HG02884 (cell line): ENCODE measurements around the gene BBS1.
A peak's percentile ranks its signal among the peaks of the same experiment; 100 is the strongest.

Experiments used
- ATAC-seq: cut with Tn5 transposase; IDR thresholded peaks from one replicate; pipeline ENCODE4 v1.9.1; 2021; ENCODE audit warnings: mild to moderate bottlenecking, moderate library complexity; ENCODE audit not compliant: unreplicated experiment

Gene BBS1

DNA sequence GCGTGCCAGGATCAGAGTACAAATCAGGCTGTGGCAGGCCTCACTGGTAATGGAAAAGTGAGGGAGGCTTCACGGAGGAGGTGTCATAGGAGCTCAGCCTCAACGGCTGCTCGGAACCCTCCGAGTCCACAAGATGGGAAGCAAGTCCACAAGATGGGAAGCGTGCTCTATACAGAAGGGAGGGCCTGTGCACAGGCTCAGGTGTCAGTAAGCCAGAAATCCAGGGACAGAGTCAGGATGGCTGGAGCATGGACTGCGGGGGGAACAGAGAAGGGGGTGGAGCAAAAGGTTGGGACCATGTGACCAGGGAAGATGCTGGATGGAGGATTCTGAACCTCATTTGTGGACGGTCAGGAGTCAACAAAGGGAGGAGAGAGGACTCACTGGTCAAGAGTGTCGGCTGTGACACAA lies 33.6 kb upstream of the BBS1 start:
- ATAC-seq, result no peak

- no peak for ATAC-seq
Observed at GRCh38 chr11:66477263-66478201, 32.9 kb upstream of the BBS1 start.

DNA sequence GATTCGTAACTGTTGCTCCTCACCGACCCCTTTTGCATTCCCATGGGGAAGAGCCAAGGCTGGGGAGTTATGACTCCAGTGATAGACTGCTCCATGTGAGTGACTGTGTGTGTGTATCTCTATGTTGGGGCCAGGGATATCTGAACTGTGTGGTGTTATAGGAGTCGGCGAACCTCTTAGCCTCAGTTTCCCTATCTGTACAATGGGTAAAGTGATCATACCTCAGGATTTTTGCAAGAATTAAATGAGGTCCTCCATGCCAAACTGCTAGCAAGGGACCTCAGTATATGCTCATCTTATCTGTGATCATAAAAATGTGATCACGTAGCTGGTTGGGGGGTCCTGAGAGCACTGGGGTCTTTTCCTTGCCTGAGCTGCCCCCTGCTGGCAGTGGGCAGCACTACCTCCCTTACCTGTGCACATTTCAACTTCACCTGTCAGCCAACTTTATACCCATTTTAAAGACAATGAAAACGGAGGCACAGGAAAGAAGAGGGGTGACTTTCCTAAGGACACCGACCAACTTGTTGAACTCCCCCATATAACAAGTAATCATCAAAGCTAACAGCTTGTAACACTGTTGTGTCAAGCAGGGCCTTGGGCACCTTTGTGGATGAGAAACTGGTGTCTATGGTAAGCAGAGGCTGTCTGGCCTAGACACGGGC lies 31.6 kb upstream of the BBS1 start:
- no peak for ATAC-seq

GRCh38 chr11:66479394-66480116 lies 30.9 kb upstream of the BBS1 start:
- ATAC-seq, result peak; percentile 8

GRCh38 chr11:66480117-66480938 lies 30.1 kb upstream of the BBS1 start, which contains the start of gene DPP3:
Gene DPP3, plus strand, starts transcription at chr11:66480434. Its CDS starts 1,767 bp downstream, at chr11:66482201.
- ATAC-seq, result peak; percentile 88

GRCh38 chr11:66484806-66485380 lies 25.5 kb upstream of the BBS1 start:
- ATAC-seq, result no peak

- no peak for ATAC-seq
Observed at GRCh38 chr11:66488957-66489356, 21.5 kb upstream of the BBS1 start.

GRCh38 chr11:66489636-66490035 lies 20.8 kb upstream of the BBS1 start:
- no peak for ATAC-seq

DNA sequence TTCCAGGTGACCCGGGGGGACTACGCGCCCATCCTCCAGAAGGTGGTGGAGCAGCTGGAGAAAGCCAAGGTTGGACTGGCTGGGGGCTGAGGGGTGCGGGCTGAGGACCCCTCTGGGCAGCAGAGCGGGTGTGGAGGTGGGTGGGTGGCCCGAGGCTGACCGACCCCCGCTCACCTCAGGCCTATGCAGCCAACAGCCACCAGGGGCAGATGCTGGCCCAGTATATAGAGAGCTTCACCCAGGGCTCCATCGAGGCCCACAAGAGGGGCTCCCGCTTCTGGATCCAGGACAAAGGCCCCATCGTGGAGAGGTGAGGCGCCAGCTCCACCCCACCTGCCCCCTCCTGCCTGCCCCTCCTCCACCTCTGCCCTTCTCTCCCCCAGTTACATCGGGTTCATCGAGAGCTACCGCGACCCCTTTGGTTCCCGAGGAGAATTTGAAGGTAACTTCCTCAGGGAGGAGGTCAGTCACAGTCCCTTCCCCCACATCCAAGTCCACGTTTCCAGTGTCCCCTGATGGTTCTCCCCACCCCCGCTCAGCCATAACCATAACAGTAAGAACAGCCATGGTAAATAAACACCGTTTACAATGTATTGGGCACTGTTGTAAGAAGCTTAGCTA lies 19.0 kb upstream of the BBS1 start:
- ATAC-seq, result no peak

- no peak for ATAC-seq
Observed at GRCh38 chr11:66492161-66492865, 18.1 kb upstream of the BBS1 start.

- no peak for ATAC-seq
Observed at GRCh38 chr11:66493130-66493529, 17.3 kb upstream of the BBS1 start.

- ATAC-seq, result no peak
Observed at GRCh38 chr11:66494458-66494857, 16.0 kb upstream of the BBS1 start.

GRCh38 chr11:66494935-66495334 lies 15.5 kb upstream of the BBS1 start:
- ATAC-seq, result no peak

DNA sequence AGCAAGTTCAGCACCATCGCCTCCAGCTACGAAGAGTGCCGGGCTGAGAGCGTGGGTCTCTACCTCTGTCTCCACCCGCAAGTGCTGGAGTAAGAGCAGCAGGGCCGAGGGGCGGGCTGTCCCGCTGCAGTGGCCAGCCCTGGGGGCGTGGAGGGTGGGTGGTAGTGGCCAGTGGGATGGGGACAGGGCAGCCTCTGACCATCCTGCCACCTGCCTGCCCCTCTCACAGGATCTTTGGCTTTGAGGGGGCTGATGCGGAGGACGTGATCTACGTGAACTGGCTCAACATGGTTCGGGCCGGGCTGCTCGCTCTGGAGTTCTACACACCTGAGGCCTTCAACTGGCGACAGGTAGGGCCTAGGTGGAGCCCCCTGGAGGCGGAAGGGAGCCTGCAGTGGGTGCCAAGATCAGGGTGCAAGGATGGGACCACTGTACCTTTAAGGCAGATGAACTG lies 15.0 kb upstream of the BBS1 start:
- no peak for ATAC-seq

DNA sequence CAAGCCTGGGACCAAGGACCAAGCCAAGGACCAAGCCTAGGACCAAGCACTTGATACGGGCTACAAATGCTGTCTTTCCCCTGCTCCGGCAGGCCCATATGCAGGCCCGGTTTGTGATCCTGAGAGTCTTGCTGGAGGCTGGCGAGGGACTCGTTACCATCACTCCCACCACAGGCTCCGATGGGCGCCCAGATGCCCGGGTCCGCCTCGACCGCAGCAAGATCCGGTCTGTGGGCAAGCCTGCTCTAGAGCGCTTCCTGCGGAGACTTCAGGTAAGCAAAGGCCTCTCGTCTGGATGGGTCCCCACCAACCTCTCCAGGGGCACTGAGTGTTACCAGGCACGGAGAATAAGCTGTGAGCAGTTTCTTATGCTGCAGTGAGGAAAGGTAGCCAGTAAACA lies 13.2 kb upstream of the BBS1 start:
- no peak for ATAC-seq

- ATAC-seq, result no peak
Observed at GRCh38 chr11:66498506-66498905, 11.9 kb upstream of the BBS1 start.

- no peak for ATAC-seq
Observed at GRCh38 chr11:66505276-66505816, 5.1 kb upstream of the BBS1 start.

DNA sequence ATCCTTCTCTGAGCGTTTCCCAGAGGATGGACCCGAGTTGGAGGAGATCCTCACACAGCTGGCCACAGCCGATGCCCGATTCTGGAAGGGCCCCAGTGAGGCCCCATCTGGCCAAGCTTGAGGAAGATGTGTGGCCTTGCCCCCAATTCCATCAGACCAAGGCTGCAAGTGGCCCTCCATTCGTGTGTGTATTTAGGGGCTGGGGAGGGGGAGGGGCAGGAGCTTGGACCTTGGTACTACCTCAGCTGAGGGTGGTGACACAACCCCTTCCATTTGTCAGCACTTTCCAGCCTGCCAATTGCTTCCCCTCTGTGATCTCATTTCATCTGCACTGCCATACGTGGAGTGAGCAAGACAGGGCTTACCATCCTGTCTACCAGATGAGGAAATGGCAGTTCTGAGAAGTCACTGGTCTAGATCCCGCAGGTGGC lies 1.3 kb upstream of the BBS1 start:
- ATAC-seq, result no peak

DNA sequence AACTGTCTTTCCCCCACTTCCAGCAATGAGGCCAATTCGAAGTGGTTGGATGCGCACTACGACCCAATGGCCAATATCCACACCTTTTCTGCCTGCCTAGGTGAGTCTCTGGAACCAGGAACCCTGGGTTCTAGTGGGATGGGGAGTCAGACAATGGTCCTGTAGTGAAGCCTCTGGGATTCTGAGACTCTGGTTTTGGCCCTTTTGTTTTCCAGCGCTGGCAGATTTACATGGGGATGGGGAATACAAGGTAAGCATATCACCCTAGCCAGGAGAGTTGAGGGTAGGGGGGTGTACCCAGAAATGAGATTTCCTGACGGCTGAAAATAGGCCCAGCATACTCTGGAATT lies 530 bp downstream of the BBS1 start:
- no peak for ATAC-seq
